Measurements from ENCODE around the gene ZNF256. TPM values are rescaled to one million over a fixed set of nuclear protein-coding genes. Genes with fewer than 3 reads are reported as not detected.

Gene ZNF256
- total and polyA plus RNA-seq, 2 of the 4 experiments (the other 2 are of a cell fraction), result 3.0 to 7.0 TPM

DNA sequence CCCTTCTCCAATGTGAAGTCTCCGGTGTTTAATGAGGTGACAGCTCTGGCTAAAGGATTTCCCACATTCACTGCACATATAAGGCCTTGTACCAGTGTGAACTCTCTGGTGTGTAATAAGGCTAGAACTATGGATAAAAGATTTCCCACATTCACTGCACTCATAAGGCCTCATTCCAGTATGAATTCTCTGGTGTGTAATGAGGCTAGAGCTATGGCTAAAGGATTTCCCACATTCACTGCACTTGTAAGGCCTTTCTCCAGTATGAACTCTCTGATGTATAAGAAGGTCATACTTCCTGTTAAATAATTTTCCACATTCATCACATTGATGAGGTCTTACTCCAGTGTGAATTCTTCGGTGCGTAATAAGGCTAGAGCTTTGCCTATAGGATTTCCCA, 5.9 kb downstream of the ZNF256 start:
- no CpG with 5 or more reads among the region's 3 CpGs for WGBS, 2 experiments (ENCODE audit: extremely low coverage in 2 of 2, insufficient read length in 1 of 2)
- Histone ChIP-seq H3K27ac (ENCODE audit: insufficient read depth, low read length) (no peak overlapping the region), H2AK9ac (replicated peaks; ENCODE audit: low read depth, low read length, poor library complexity) (no peak overlapping the region), H3K36me3 (ENCODE audit: control insufficient read depth, insufficient read depth, low read length) (peaks cover 37% of the 10 kb centered on the region), H2AK5ac (ENCODE audit: low read depth, low read length) (no peak overlapping the region), H3K14ac (replicated peaks; ENCODE audit: low read depth, low read length) (no peak overlapping the region), H3K9me1 (ENCODE audit: insufficient read depth, low read length) (0 out of 2 replicates have a peak, but pooled peaks cover under 1% of the 10 kb centered on the region), H3K27me3 (ENCODE audit: control insufficient read depth, insufficient read depth, low read length) (no peaks in the 10 kb centered on the region), H2AFZ (replicated peaks; ENCODE audit: low read length, poor library complexity) (no peak overlapping the region), H3K56ac (ENCODE audit: extremely low read depth, insufficient read depth, low read length) (no peak overlapping the region), H3K79me1 (ENCODE audit: low read depth in 1 of 2, low read length in 2 of 2) (peaks cover 16 to 33% of the 10 kb centered on the region in 2 experiments), H2BK120ac (ENCODE audit: low read depth, low read length) (no peak overlapping the region), H4K8ac (ENCODE audit: low read depth in 2 of 2, low read length in 2 of 2) (no peak overlapping the region), H2BK15ac (ENCODE audit: low read depth, low read length) (no peak overlapping the region), H3K4ac (ENCODE audit: low read depth, low read length) (no peak overlapping the region), H3K9ac (ENCODE audit: low read depth, low read length) (no peak overlapping the region), H2BK5ac (ENCODE audit: low read depth, low read length, poor library complexity, severe bottlenecking) (no peak overlapping the region), H3K4me3 (ENCODE audit: insufficient read depth, low read depth, low read length) (no peak overlapping the region), H3K4me1 (ENCODE audit: control insufficient read depth, insufficient read depth, low read length) (peaks cover 2% of the 10 kb centered on the region; the same call in 1 of the 2 replicates), H4K91ac (ENCODE audit: insufficient read depth, low read depth, low read length) (no peak overlapping the region), H3K23ac (ENCODE audit: low read depth, low read length) (no peak overlapping the region), H2BK20ac (ENCODE audit: low read depth, low read length) (no peak overlapping the region), H4K5ac (ENCODE audit: low read depth, low read length) (no peak overlapping the region), H3K18ac (ENCODE audit: low read depth, low read length) (no peak overlapping the region), H3K9me3 (ENCODE audit: control insufficient read depth, insufficient read depth, low read length) (peaks cover 40% of the 10 kb centered on the region), H3K4me2 (ENCODE audit: low read depth, low read length) (no peak overlapping the region), H4K20me1 (ENCODE audit: insufficient read depth, low read length) (no peaks in the 10 kb centered on the region)
- ATAC-seq (ENCODE audit: low read depth) (no peak), DNase-seq (no peak)
- ChIA-PET CTCF (no interaction called here), POLR2A (ENCODE audit: unreplicated experiment) (no interaction called here)
- no peak for TF ChIP-seq MAZ (IDR thresholded peaks at IDR 0.05; ENCODE audit: borderline replicate concordance, low read depth, low read length)
- TF ChIP-seq POLR2A (IDR thresholded peaks at IDR 0.05; ENCODE audit: low read depth, low read length), result no peak
- TF ChIP-seq BHLHE40 (IDR thresholded peaks at IDR 0.05; ENCODE audit: low read depth, low read length), result no peak
- no TSS peak for BruUV-seq (replicated peaks)
- in situ Hi-C loops (cut with MboI; ENCODE audit: low sequenced_read_pairs) (no loop called here), dilution Hi-C loops (cut with HindIII; ENCODE audit: low sequenced_read_pairs, unreplicated experiment) (no loop called here), intact Hi-C loops (cut with micrococcal nuclease) (no loop called here)

Measured in IMR-90 (cell line).